ENCODE data around the gene PTGIR.

The PTGIR gene

GRCh38 chr19:46624958-46625661, at the start of gene PTGIR:
Gene PTGIR (minus strand): TSS chr19:46625089. CDS start chr19:46624225, 864 bp downstream.
- DNase-seq (ENCODE audit: low spot score): peak; percentile 85

- DNase-seq (ENCODE audit: low spot score): peak; percentile 50
These were observed 45.9 kb upstream of the PTGIR start for GRCh38 chr19:46670813-46671212.

DNA sequence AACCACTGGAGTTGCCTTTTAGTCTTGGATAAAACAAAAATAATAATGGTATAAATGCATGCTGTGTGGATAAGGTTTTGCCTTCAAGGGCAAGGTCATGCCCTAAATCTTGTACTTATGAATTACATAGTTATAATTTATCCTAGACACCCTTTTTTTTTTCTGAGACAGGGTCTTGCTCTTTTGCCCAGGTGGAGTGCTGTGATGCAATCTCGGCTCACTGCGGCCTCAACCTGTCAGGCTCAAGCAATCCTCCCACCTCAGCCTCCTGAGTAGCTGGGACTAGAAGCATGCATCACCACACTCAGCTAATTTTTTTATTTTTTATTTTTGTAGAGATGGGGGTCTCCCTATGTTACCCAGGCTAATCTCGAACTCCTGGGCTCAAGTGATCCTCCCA, 43.8 kb upstream of the PTGIR start:
- no peak for DNase-seq (ENCODE audit: low spot score)

- no peak for DNase-seq (ENCODE audit: low spot score)
These were observed 40.2 kb upstream of the PTGIR start for GRCh38 chr19:46665072-46665471.

GRCh38 chr19:46661735-46662592, 37.1 kb upstream of the PTGIR start:
- peak; percentile 89 for DNase-seq (ENCODE audit: low spot score)

DNA sequence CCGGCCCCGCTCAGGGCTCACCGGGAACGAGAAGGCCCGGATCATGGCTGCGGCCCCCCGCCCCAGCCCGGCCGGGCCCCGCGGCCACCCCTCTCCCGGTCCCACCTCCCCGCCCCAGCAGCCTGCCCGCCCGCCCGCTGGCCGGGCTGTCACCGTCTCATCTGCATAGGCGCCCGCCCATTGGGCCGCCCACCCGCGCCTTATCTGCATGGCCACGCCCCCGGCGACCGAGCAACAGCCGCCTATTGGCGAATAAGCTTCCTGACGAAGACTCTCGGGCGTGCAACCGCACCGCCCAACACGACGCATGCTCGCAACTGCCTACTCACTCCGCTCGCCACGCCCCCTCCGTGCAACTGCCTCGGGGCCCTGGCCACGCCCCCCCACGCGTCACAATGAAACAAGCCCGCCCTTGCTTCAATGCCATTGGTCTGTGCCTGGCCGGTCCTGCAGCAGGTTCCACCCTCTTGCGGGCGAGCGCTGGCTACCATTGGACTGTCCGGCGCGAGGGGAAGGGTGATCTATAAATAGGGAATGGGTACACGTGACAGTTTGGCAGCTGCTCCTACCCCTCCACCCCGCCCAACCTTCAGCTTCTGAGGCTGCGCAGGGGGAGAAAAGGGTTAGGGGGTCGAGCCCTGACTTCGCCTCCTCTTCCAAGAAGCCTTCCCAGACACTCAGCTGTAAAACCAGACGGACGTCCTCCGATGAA, 36.3 kb upstream of the PTGIR start, which contains the start of gene DACT3:
Gene DACT3, minus strand, starts transcription at position 163 of the 712 bp plus-strand sequence. Its CDS starts 118 bp downstream, at position 45.
- peak; percentile 100 for DNase-seq (ENCODE audit: low spot score)

- no peak for DNase-seq (ENCODE audit: low spot score)
These were observed 35.7 kb upstream of the PTGIR start for GRCh38 chr19:46660551-46661019.

DNA sequence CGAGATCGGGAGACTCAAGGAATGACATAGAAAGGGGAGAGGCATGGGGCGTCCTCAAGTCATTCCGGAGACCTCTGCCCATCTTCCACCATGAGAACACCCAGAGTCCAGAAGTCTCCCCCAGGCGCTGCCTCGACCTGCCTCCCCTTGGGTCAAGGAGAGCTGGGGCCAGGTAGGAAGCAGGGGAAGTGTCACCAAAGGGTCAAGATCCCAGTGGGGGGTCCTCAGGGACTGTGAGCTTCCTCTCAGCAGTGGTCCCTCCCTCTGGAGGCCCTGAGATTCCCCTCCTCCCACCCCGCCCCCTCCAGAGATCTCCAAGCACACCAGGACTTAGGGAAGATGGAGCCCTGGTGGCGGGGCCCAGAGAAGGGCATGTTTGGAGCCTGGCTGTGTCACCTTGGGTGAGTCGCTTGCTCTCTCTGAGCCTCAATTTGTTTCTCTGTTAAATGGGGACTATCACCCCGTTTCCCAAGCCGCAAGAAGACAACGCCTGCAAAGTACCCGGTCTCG, 35.2 kb upstream of the PTGIR start:
- DNase-seq (ENCODE audit: low spot score): peak; percentile 30

DNA sequence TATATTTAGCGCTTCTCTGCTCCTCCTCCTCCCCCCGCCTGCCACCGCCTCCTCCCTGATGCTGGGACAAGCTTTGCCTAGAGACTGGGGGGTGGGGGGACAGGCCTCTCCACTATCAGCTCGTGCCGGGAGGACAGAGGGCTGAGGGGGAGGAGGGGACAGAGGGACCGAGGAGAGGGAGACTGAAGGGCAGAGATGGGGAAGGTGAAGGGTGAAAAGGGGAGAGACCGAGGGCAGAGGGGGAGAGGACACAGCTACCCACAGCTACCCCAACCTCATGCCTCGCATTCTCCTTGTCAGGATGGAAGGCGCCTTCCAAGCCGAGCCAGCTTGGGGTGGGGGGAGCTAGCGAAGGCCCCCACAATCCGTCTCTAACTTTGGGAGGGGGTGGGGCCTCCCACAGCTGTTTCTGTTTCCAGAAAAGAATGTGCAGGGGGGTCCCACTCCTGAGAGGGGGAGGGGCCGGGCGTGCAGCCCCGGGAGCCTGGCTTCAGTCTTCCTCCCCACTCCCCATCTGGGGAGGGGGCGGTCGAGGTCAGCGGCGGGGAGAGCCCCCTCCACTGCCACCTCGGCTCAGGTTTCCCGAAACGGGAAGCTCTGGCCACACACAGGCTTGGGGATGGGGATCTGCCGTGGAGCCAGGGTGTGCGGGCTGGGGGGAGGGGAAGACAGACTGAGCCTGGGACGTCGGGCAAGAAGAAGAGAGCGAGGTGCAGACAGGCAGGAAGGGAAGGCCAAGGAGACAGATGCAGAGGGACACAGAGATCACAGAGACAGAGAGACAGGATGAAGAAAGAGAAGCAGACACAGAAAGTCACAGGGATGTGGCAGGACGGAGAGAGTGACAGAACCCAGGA, 34.5 kb upstream of the PTGIR start:
- peak; percentile 41 for DNase-seq (ENCODE audit: low spot score)

DNA sequence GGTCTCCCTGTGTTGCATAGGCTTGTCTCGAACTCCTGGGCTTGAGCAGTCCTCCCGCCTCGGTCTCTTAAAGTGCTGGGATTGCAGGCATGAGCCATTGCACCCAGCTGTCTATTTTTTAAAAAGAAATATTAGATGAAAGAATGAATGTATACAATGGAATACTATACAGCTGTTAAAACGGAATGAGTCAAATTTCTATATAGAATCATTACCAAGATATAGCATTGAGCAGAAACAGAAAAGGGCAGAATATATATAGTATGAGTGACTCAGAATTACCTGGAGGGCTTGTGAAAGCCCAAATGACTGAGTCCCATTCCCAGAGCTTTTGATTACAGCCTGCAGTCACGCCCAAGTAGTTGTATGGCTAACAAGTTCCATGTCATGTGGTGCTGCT, 31.7 kb upstream of the PTGIR start:
- no peak for DNase-seq (ENCODE audit: low spot score)

GRCh38 chr19:46654621-46655152, 29.8 kb upstream of the PTGIR start:
- DNase-seq (ENCODE audit: low spot score): no peak

DNA sequence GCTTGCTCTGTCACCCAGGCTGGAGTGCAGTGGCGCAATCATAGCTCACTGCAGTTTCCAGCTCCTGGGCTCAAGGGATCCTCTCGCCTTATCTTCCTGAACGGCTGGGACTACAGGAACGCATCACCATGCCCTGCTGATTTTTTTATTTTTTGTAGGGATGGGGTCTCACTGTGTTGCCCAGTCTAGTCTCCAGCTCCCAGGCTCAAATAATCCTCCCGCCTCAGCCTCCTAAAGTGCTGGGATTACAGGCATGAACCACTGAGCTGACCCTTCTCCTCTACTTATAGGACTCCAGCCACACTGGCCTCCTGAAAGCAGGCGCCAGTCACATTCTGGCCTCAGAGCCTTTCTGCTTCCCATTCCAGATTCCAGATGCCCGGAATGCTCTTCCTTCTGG, 25.6 kb upstream of the PTGIR start:
- no peak for DNase-seq (ENCODE audit: low spot score)

GRCh38 chr19:46648961-46649960, 24.4 kb upstream of the PTGIR start:
- no peak for DNase-seq (ENCODE audit: low spot score)

- no peak for DNase-seq (ENCODE audit: low spot score)
These were observed 23.4 kb upstream of the PTGIR start for GRCh38 chr19:46648060-46648960.

DNA sequence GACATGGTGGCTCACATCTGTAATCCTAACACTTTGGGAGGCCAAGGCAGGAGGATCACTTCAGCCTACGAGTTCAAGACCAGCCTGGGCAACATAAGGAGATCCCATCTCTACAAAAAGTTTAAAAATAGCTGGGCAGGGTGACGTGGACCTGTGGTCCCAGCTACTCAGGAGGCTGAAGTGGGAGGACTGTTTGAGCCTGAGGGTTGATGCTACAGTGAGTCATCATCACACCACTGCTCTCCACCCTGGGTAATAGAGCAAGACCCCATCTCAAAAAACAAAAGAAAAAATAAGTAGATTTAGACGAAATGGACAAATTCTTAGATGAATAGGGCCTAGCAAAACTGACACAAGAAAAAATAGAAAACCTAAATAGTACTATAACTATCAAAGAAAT, 21.5 kb upstream of the PTGIR start:
- DNase-seq (ENCODE audit: low spot score): no peak

DNA sequence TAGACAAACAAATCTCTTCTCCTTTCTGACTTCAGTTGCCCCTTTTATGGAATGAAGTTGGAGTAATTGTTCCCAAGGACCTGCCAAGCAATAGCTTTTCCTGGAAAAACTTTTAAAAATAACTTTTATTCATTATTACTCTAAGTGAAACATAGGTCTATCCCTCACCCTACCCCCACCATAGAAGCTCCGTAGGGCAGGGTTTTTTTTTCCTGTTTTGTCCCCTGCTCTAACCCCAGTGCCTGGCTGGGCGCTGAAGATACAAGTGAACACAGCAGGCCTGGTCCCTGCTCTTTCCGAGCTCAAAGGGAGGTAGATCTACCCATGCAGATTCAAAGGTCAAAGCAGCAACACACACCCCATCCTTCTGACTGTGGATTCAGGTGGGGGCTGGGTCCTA, 19.8 kb upstream of the PTGIR start:
- DNase-seq (ENCODE audit: low spot score): no peak

DNA sequence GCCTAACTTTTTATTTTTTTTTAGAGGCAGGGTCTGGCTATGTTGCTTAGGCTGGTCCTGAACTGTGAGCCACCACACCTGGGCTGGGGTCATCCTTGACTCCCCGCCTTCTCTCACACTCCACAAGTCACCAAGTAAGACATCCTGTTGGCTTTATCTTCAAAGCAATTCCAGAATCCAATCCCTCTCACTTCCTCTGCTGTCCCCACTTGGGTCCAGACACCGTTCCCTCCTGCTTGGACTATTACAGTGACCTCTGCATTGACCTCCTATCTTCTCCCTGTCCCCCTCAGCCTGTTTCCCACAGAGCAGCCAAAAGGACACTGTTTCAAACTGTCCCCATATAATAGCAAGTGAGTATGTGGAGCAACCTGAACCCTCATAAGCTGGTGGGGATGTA, 15.8 kb upstream of the PTGIR start:
- no peak for DNase-seq (ENCODE audit: low spot score)

- DNase-seq (ENCODE audit: low spot score): peak; percentile 83
These were observed 14.7 kb upstream of the PTGIR start for GRCh38 chr19:46639358-46640182.
